ENCODE measurements around the gene NRL. TPM values are rescaled to one million over a fixed set of nuclear protein-coding genes. Genes with fewer than 3 reads are reported as not detected.
A peak's percentile ranks its signal among the peaks of the same experiment; 100 is the strongest.

The NRL gene
- total RNA-seq, 1 experiment from 2014 or later = 2.3 TPM

DNA sequence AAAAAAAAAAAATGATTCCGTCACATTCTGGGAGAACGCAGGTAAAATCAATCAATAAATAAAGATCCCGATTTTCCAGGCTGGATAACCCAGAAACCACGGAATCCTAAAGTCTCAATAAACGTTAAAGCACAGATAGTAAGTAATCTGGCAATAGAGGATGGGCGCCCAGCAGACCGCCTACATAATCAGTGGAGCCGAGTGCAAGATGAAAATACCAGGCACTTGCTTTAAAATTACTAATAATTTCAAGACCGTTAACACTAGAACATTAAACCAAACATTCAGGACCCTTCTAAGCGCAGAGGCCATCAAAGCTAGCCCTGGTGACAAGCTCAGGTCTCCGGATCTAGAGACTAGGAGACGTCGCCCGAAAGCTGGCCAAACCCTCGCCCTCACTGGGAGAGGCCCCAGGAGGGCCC lies 1.4 kb downstream of the NRL start:
- no peaks in the 10 kb centered on the region for H3K9me3 ChIP-seq (ENCODE audit: insufficient read depth, low read depth)
- TF ChIP-seq, protein P1, sequence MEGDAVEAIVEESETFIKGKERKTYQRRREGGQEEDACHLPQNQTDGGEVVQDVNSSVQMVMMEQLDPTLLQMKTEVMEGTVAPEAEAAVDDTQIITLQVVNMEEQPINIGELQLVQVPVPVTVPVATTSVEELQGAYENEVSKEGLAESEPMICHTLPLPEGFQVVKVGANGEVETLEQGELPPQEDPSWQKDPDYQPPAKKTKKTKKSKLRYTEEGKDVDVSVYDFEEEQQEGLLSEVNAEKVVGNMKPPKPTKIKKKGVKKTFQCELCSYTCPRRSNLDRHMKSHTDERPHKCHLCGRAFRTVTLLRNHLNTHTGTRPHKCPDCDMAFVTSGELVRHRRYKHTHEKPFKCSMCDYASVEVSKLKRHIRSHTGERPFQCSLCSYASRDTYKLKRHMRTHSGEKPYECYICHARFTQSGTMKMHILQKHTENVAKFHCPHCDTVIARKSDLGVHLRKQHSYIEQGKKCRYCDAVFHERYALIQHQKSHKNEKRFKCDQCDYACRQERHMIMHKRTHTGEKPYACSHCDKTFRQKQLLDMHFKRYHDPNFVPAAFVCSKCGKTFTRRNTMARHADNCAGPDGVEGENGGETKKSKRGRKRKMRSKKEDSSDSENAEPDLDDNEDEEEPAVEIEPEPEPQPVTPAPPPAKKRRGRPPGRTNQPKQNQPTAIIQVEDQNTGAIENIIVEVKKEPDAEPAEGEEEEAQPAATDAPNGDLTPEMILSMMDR (conservative IDR thresholded peaks at IDR 0.05) = no peak
- TF ChIP-seq EZH2 (IDR thresholded peaks at IDR 0.05; ENCODE audit: low read depth) = no peak
- no peak for DNase-seq
- H3K27ac ChIP-seq = peak overlapping the region; percentile 69
- peaks cover 8% of the 10 kb centered on the region; the same call in 1 of the 2 replicates for H3K36me3 ChIP-seq (ENCODE audit: low read depth)
- H3K9me2 ChIP-seq (ENCODE audit: insufficient read depth) = no peaks in the 10 kb centered on the region
- no TSS peak for BruUV-seq (replicated peaks)
- ChIA-PET POLR2A (ENCODE audit: unreplicated experiment) (no interaction called here), CTCF (interaction anchor here (0.5 kb wide), 1 partner anchor 649 kb away, joined by 5 read pairs; no protein-coding TSS in a partner anchor)
- H3F3A ChIP-seq (ENCODE audit: insufficient read depth, low read depth) = peaks cover 23% of the 10 kb centered on the region
- intact Hi-C loops (cut with micrococcal nuclease; ENCODE audit: unreplicated experiment) = no loop called here
- H3K79me2 ChIP-seq (ENCODE audit: low read depth) = peaks cover 13% of the 10 kb centered on the region
- H3K27me3 ChIP-seq (ENCODE audit: insufficient read depth, low read depth) = no peaks in the 10 kb centered on the region
- H3K4me3 ChIP-seq = peak overlapping the region; percentile 69
- H2AFZ ChIP-seq = peak overlapping the region; percentile 92
- peak overlapping the region; percentile 79 for H3K4me2 ChIP-seq
- H3K4me1 ChIP-seq (replicated peaks; ENCODE audit: insufficient read depth) = peaks cover 33% of the 10 kb centered on the region
- H4K20me1 ChIP-seq (ENCODE audit: insufficient read depth) = no peaks in the 10 kb centered on the region

- Histone ChIP-seq H3K4me2 (peak overlapping the region; percentile 51; the same call in 1 of the 2 replicates), H2AFZ (no peak overlapping the region), H3K9me2 (ENCODE audit: insufficient read depth) (no peaks in the 10 kb centered on the region), H3K27ac (no peak overlapping the region), H3K79me2 (ENCODE audit: low read depth) (peaks cover 2% of the 10 kb centered on the region; the same call in 1 of the 2 replicates), H4K20me1 (ENCODE audit: insufficient read depth) (no peaks in the 10 kb centered on the region), H3K9me3 (ENCODE audit: insufficient read depth, low read depth) (no peaks in the 10 kb centered on the region), H3F3A (ENCODE audit: insufficient read depth, low read depth) (peaks cover 23% of the 10 kb centered on the region), H3K4me1 (replicated peaks; ENCODE audit: insufficient read depth) (peaks cover 21% of the 10 kb centered on the region), H3K4me3 (no peak overlapping the region), H3K27me3 (ENCODE audit: insufficient read depth, low read depth) (no peaks in the 10 kb centered on the region), H3K36me3 (ENCODE audit: low read depth) (no peaks in the 10 kb centered on the region)
- ChIA-PET POLR2A (ENCODE audit: unreplicated experiment) (interaction anchor here (0.7 to 0.8 kb wide), 2 partner anchors 25 to 35 kb away, joined by 4 to 5 read pairs; partner anchors contain the start of gene PSME1), CTCF (interaction anchor here (1.2 to 1.5 kb wide), 2 partner anchors 51 to 52 kb away, joined by 5 to 13 read pairs; partner anchors contain the start of gene IRF9)
- intact Hi-C loops (cut with micrococcal nuclease; ENCODE audit: unreplicated experiment) = loop anchor here (1.0 kb wide), 1 partner anchor 16 kb away; the partner anchor contains the start of gene PCK2
- no TSS peak for BruUV-seq (replicated peaks)
- TF ChIP-seq EZH2 (IDR thresholded peaks at IDR 0.05; ENCODE audit: low read depth) = no peak
- TF ChIP-seq, protein P1 (conservative IDR thresholded peaks at IDR 0.05) = no peak
- DNase-seq = no peak
Observed at GRCh38 chr14:24110523-24110922, 4.2 kb downstream of the NRL start.

DNA sequence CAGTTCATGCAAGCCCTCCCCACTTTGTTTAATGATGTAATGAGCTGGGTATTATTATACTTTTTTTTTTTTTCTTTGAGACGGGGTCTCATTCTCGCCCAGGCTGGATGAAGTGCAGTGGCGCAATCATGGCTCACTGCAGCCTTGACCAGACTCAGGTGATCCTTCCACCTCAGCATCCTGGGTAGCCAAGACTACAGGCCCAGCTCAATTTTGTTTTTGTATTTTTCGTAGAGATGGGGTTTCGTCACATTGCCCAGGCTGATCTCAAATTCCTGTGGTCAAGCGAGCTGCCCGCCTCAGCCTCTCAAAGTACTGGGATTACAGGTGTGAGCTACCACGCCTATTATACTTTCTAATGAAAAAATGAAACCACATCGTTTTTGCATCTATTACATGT lies 4.7 kb downstream of the NRL start:
- intact Hi-C loops (cut with micrococcal nuclease; ENCODE audit: unreplicated experiment) = loop anchor here (1.0 kb wide), 1 partner anchor 16 kb away; the partner anchor contains the start of gene PCK2
- no TSS peak for BruUV-seq (replicated peaks)
- DNase-seq = peak; percentile 43 to 62
- H3F3A ChIP-seq (ENCODE audit: insufficient read depth, low read depth) = peaks cover 23% of the 10 kb centered on the region
- no peak overlapping the region for H3K4me3 ChIP-seq
- no peaks in the 10 kb centered on the region for H3K27me3 ChIP-seq (ENCODE audit: insufficient read depth, low read depth)
- H4K20me1 ChIP-seq (ENCODE audit: insufficient read depth) = no peaks in the 10 kb centered on the region
- H3K9me3 ChIP-seq (ENCODE audit: insufficient read depth, low read depth) = no peaks in the 10 kb centered on the region
- ChIA-PET CTCF (interaction anchor here (0.6 to 1.6 kb wide), 5 partner anchors 15 to 321 kb away, joined by 3 to 13 read pairs (median 3); partner anchors contain the start of gene IRF9), POLR2A (ENCODE audit: unreplicated experiment) (interaction anchor here (0.7 to 0.8 kb wide), 2 partner anchors 26 to 36 kb away, joined by 4 to 5 read pairs; partner anchors contain the start of gene PSME1)
- no peaks in the 10 kb centered on the region for H3K9me2 ChIP-seq (ENCODE audit: insufficient read depth)
- no peak overlapping the region for H2AFZ ChIP-seq
- TF ChIP-seq, protein P1 (conservative IDR thresholded peaks at IDR 0.05) = no peak
- no peak for TF ChIP-seq EZH2 (IDR thresholded peaks at IDR 0.05; ENCODE audit: low read depth)
- no peaks in the 10 kb centered on the region for H3K36me3 ChIP-seq (ENCODE audit: low read depth)
- H3K79me2 ChIP-seq (ENCODE audit: low read depth) = no peaks in the 10 kb centered on the region
- peak overlapping the region; percentile 51; the same call in 1 of the 2 replicates for H3K4me2 ChIP-seq
- peaks cover 21% of the 10 kb centered on the region for H3K4me1 ChIP-seq (replicated peaks; ENCODE audit: insufficient read depth)
- H3K27ac ChIP-seq = no peak overlapping the region

Measured in PC-9 (cell line).